H1 (cell line): ENCODE results near the gene IGF1. TPM values are rescaled to one million over a fixed set of nuclear protein-coding genes. Genes with fewer than 3 reads are reported as not detected.

Experiments used
- CHD7 ChIP-seq: fragments of 300-600 bp; sonication (generic); IDR thresholded peaks from 2 replicates; pipeline ENCODE4 v1.7.1; 2012; ENCODE audit warnings: low read length, moderate library complexity, mild to moderate bottlenecking, inconsistent platforms; ENCODE audit not compliant: insufficient replicate concordance
- GABPA ChIP-seq: IDR thresholded peaks from 2 replicates; pipeline ENCODE4 v1.6.1; 2011; ENCODE audit warnings: mild to moderate bottlenecking, low read length, moderate library complexity, borderline replicate concordance; ENCODE audit not compliant: insufficient read depth
- GTF2F1 ChIP-seq: IDR thresholded peaks from 2 replicates; pipeline ENCODE4 v1.6.1; 2012; ENCODE audit warnings: low read depth, low read length, improper control_type of control experiment, borderline replicate concordance
- PHF8 ChIP-seq: fragments of 200-600 bp; sonication (generic); conservative IDR thresholded peaks from 2 replicates; pipeline ENCODE4 v1.7.1; 2012; ENCODE audit warnings: low read depth, mild to moderate bottlenecking, inconsistent platforms, low read length, moderate library complexity
- RFX5 ChIP-seq: IDR thresholded peaks from 2 replicates; pipeline ENCODE4 v1.6.1; 2011; ENCODE audit warnings: low read depth, low read length, improper control_type of control experiment, borderline replicate concordance
- SIN3A ChIP-seq, 2 experiments: IDR thresholded peaks in 1 of 2; conservative IDR thresholded peaks in 1 of 2; 2 replicates each; pipeline ENCODE4 v1.6.1; 2011 to 2012; ENCODE audit warnings: low read length in 2 of 2, improper control_type of control experiment in 1 of 2, low read depth in 1 of 2, mild to moderate bottlenecking in 1 of 2
- SP1 ChIP-seq: IDR thresholded peaks from 2 replicates; pipeline ENCODE4 v1.6.1; 2011; ENCODE audit warnings: low read depth, low read length
- TAF1 ChIP-seq: IDR thresholded peaks from 2 replicates; pipeline ENCODE4 v1.6.1; 2011; ENCODE audit warnings: mild to moderate bottlenecking, low read depth, low read length
- TEAD4 ChIP-seq: IDR thresholded peaks from 2 replicates; pipeline ENCODE4 v1.6.1; 2012; ENCODE audit warnings: low read depth, low read length, inconsistent platforms, mixed read lengths
- USF2 ChIP-seq: IDR thresholded peaks from 2 replicates; pipeline ENCODE4 v1.6.1; 2011; ENCODE audit warnings: low read length, improper control_type of control experiment
- polyA plus RNA-seq, 7 experiments: library from polyadenylated mRNA; depleted of rRNA in 3 of 7; stranded (reverse) in 5 of 7; unstranded in 2 of 7; fragments of >200 nt in 5 of 7; fragments of 200-250 nt in 2 of 7; gene quantifications; 1 replicate in 5 of 7; 2 replicates in 1 of 7; 4 replicates in 1 of 7; pipeline versions ENCODE4 v1.2.1 to v1.2.3, GENCODE V29; 2011 to 2013; ENCODE audit warnings: missing spikeins in 2 of 7, mixed read lengths in 2 of 7
- total RNA-seq: library from RNA; stranded (reverse); fragmentation: NEBNext Ultra II Directional; extraction: Animal tissue kit (Norgen Biotek cat#: 25700); gene quantifications from 2 replicates; pipeline ENCODE4 v1.2.1, GENCODE V29; 2021

The IGF1 gene
- total and polyA plus RNA-seq, 2 of the 8 experiments (the other 6 are each of a cell fraction or from before 2014, with no cell fraction given) = not detected

- no peak for TF ChIP-seq CHD7
- TF ChIP-seq USF2 = no peak
- TF ChIP-seq SIN3A (conservative IDR thresholded peaks at IDR 0.05 in 1 of 2, IDR thresholded peaks at IDR 0.05 in 1 of 2; ENCODE audit: low read depth in 1 of 2, low read length in 2 of 2) = no peak
- no peak for TF ChIP-seq TAF1
- TF ChIP-seq RFX5 = no peak
- TF ChIP-seq GTF2F1 = no peak
- TF ChIP-seq GABPA = no peak
- TF ChIP-seq TEAD4 = no peak
- no peak for TF ChIP-seq PHF8
- TF ChIP-seq SP1 = no peak
Measured at GRCh38 chr12:102364709-102365108, 115.7 kb downstream of the IGF1 start (continued).
